Naive B cell (primary cell): ENCODE results near the gene USP17L26. TPM values are rescaled to one million over a fixed set of nuclear protein-coding genes. Genes with fewer than 3 reads are reported as not detected.
A peak's percentile ranks its signal among the peaks of the same experiment; 100 is the strongest.
"Not testable (repeated sequence)": the region's sequence is repeated elsewhere in the genome, so short reads cannot be mapped to it uniquely, and the experiment has no call there.

Experiments
- ATAC-seq, 2 donors: fragments of 150-1000 bp; cut with Tn5 transposase; 2 replicates each; pipeline ENCODE4 v1.10.0; 2021; ENCODE audit warnings: low read depth in 2 of 2, mild to moderate bottlenecking in 2 of 2, moderate library complexity in 2 of 2
- DNase-seq: peaks from one replicate; pipeline ENCODE4 v3.0.0; 2022
- H3K27ac Mint-ChIP-seq, 6 donors: one replicate each; pipeline ENCODE4 v1.8.0; 2020 to 2022; ENCODE audit warnings: mild to moderate bottlenecking in 6 of 6, mixed read lengths in 6 of 6, moderate library complexity in 5 of 6, inconsistent platforms in 2 of 6
- H3K27me3 Mint-ChIP-seq, 3 donors: one replicate each; pipeline ENCODE4 v1.8.0; 2021 to 2022; ENCODE audit warnings: mixed read lengths in 3 of 3, mild to moderate bottlenecking in 1 of 3
- H3K36me3 Mint-ChIP-seq, 2 donors: one replicate each; pipeline ENCODE4 v1.8.0; 2020 to 2022; ENCODE audit warnings: mixed read lengths in 2 of 2, inconsistent platforms in 1 of 2, mild to moderate bottlenecking in 1 of 2
- H3K4me1 Mint-ChIP-seq, 3 donors: one replicate each; pipeline ENCODE4 v1.8.0; 2020 to 2022; ENCODE audit warnings: mixed read lengths in 3 of 3, inconsistent platforms in 1 of 3, mild to moderate bottlenecking in 1 of 3, moderate library complexity in 1 of 3
- H3K4me3 Mint-ChIP-seq, 8 donors: one replicate each; pipeline ENCODE4 v1.8.0; 2020 to 2022; ENCODE audit warnings: mild to moderate bottlenecking in 8 of 8, mixed read lengths in 8 of 8, moderate library complexity in 8 of 8, inconsistent platforms in 2 of 8
- H3K9me3 Mint-ChIP-seq, 7 donors: one replicate each; pipeline ENCODE4 v1.8.0; 2020 to 2022; ENCODE audit warnings: mixed read lengths in 7 of 7, mild to moderate bottlenecking in 5 of 7, inconsistent platforms in 2 of 7, moderate library complexity in 1 of 7
- polyA plus RNA-seq, 6 donors: library from polyadenylated mRNA; unstranded; fragments of 300-500 nt; fragmentation: Illumina TruSeq; gene quantifications; one replicate each; pipeline ENCODE4 v1.2.3, GENCODE V29; 2021; ENCODE audit warnings: low read depth in 6 of 6

The USP17L26 gene
- not detected for polyA plus RNA-seq

GRCh38 chr4:9334358-9334757, at the start of gene USP17L26:
TSS of gene USP17L26 (plus strand) at chr4:9334658. CDS start at chr4:9334658, 0 bp downstream.
- not testable (repeated sequence) for H3K4me1 Mint-ChIP-seq, H3K36me3 Mint-ChIP-seq, ATAC-seq, H3K27me3 Mint-ChIP-seq, DNase-seq, H3K9me3 Mint-ChIP-seq, H3K4me3 Mint-ChIP-seq, H3K27ac Mint-ChIP-seq

GRCh38 chr4:9324191-9324590, 10.3 kb upstream of the USP17L26 start:
- not testable (repeated sequence) for H3K4me3 Mint-ChIP-seq, H3K27ac Mint-ChIP-seq, DNase-seq, H3K4me1 Mint-ChIP-seq, H3K9me3 Mint-ChIP-seq, H3K27me3 Mint-ChIP-seq, H3K36me3 Mint-ChIP-seq, ATAC-seq

DNA sequence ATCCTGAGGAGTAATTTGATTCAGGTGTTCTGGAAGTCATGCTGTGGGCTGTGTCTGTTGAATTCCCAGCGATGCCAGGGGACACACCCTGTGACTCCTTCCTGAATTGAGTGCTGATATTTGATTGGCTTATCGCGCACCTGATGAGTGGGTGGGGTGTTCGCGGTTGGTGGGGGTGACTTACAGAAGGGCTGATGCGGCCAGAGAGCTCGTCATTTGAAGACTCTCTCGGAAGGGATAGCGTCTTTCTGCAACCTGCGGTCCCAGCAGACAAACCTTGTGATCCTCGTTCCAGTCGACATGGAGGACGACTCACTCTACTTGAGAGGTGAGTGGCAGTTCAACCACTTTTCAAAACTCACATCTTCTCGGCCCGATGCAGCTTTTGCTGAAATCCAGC, 9.6 kb upstream of the USP17L26 start, which contains the start of gene USP17L24:
Gene USP17L24, plus strand, starts transcription at position 301 of the 400 bp plus-strand sequence. Its CDS starts 0 bp downstream, at position 301.
- H3K4me3 Mint-ChIP-seq, H3K36me3 Mint-ChIP-seq, H3K4me1 Mint-ChIP-seq, H3K27ac Mint-ChIP-seq, ATAC-seq, DNase-seq, H3K27me3 Mint-ChIP-seq, H3K9me3 Mint-ChIP-seq: not testable (repeated sequence)

DNA sequence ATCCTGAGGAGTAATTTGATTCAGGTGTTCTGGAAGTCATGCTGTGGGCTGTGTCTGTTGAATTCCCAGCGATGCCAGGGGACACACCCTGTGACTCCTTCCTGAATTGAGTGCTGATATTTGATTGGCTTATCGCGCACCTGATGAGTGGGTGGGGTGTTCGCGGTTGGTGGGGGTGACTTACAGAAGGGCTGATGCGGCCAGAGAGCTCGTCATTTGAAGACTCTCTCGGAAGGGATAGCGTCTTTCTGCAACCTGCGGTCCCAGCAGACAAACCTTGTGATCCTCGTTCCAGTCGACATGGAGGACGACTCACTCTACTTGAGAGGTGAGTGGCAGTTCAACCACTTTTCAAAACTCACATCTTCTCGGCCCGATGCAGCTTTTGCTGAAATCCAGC, 4.8 kb upstream of the USP17L26 start, which contains the start of gene USP17L25:
Gene USP17L25, plus strand, starts transcription at position 301 of the 400 bp plus-strand sequence. Its CDS starts 0 bp downstream, at position 301.
- not testable (repeated sequence) for H3K36me3 Mint-ChIP-seq, H3K27ac Mint-ChIP-seq, H3K4me1 Mint-ChIP-seq, H3K27me3 Mint-ChIP-seq, H3K4me3 Mint-ChIP-seq, ATAC-seq, DNase-seq, H3K9me3 Mint-ChIP-seq

DNA sequence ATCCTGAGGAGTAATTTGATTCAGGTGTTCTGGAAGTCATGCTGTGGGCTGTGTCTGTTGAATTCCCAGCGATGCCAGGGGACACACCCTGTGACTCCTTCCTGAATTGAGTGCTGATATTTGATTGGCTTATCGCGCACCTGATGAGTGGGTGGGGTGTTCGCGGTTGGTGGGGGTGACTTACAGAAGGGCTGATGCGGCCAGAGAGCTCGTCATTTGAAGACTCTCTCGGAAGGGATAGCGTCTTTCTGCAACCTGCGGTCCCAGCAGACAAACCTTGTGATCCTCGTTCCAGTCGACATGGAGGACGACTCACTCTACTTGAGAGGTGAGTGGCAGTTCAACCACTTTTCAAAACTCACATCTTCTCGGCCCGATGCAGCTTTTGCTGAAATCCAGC, 4.6 kb downstream of the USP17L26 start, which contains the start of gene USP17L5:
Gene USP17L5, plus strand, starts transcription at position 301 of the 400 bp plus-strand sequence. Its CDS starts 0 bp downstream, at position 301.
- not testable (repeated sequence) for H3K27ac Mint-ChIP-seq, H3K36me3 Mint-ChIP-seq, H3K27me3 Mint-ChIP-seq, H3K4me1 Mint-ChIP-seq, ATAC-seq, DNase-seq, H3K4me3 Mint-ChIP-seq, H3K9me3 Mint-ChIP-seq

GRCh38 chr4:9343848-9344247, 9.4 kb downstream of the USP17L26 start, which contains the start of gene USP17L27:
TSS of gene USP17L27 (plus strand) at chr4:9344148. CDS start at chr4:9344148, 0 bp downstream.
- H3K27me3 Mint-ChIP-seq, H3K4me3 Mint-ChIP-seq, H3K9me3 Mint-ChIP-seq, H3K27ac Mint-ChIP-seq, H3K36me3 Mint-ChIP-seq, H3K4me1 Mint-ChIP-seq, ATAC-seq, DNase-seq: not testable (repeated sequence)

GRCh38 chr4:9348593-9348992, 14.1 kb downstream of the USP17L26 start, which contains the start of gene USP17L28:
TSS of gene USP17L28 (plus strand) at chr4:9348893. CDS start at chr4:9348893, 0 bp downstream.
- H3K4me1 Mint-ChIP-seq, DNase-seq, H3K9me3 Mint-ChIP-seq, H3K27ac Mint-ChIP-seq, H3K4me3 Mint-ChIP-seq, ATAC-seq, H3K36me3 Mint-ChIP-seq, H3K27me3 Mint-ChIP-seq: not testable (repeated sequence)

DNA sequence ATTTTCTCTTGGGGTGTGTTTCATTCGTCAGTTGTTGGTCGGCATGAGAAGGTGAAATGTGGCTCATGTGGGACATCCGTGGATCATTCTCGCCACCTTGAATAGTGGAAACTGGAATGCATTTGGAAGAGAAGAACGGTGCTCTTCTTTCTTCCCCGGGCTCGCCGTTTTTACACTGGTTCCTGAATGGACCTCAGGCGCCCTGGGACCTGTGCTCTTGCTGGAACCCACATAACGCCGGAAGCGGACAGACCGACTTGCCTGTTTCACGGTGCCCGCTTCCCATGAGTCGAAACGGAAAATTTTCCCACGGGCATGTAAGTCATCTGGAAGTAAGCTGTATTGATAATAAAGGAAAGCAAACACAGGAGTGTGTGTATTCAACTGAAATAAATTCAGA, 16.4 kb downstream of the USP17L26 start:
- H3K27me3 Mint-ChIP-seq, H3K27ac Mint-ChIP-seq, H3K36me3 Mint-ChIP-seq, DNase-seq, H3K9me3 Mint-ChIP-seq, ATAC-seq, H3K4me1 Mint-ChIP-seq, H3K4me3 Mint-ChIP-seq: not testable (repeated sequence)

DNA sequence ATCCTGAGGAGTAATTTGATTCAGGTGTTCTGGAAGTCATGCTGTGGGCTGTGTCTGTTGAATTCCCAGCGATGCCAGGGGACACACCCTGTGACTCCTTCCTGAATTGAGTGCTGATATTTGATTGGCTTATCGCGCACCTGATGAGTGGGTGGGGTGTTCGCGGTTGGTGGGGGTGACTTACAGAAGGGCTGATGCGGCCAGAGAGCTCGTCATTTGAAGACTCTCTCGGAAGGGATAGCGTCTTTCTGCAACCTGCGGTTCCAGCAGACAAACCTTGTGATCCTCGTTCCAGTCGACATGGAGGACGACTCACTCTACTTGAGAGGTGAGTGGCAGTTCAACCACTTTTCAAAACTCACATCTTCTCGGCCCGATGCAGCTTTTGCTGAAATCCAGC, 18.9 kb downstream of the USP17L26 start, which contains the start of gene USP17L29:
Gene USP17L29, plus strand, starts transcription at position 301 of the 400 bp plus-strand sequence. Its CDS starts 0 bp downstream, at position 301.
- H3K36me3 Mint-ChIP-seq, H3K27ac Mint-ChIP-seq, DNase-seq, H3K4me1 Mint-ChIP-seq, ATAC-seq, H3K27me3 Mint-ChIP-seq, H3K4me3 Mint-ChIP-seq, H3K9me3 Mint-ChIP-seq: not testable (repeated sequence)

DNA sequence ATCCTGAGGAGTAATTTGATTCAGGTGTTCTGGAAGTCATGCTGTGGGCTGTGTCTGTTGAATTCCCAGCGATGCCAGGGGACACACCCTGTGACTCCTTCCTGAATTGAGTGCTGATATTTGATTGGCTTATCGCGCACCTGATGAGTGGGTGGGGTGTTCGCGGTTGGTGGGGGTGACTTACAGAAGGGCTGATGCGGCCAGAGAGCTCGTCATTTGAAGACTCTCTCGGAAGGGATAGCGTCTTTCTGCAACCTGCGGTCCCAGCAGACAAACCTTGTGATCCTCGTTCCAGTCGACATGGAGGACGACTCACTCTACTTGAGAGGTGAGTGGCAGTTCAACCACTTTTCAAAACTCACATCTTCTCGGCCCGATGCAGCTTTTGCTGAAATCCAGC, 28.4 kb downstream of the USP17L26 start, which contains the start of gene USP17L30:
Gene USP17L30, plus strand, starts transcription at position 301 of the 400 bp plus-strand sequence. Its CDS starts 0 bp downstream, at position 301.
- not testable (repeated sequence) for H3K4me1 Mint-ChIP-seq, H3K27me3 Mint-ChIP-seq, H3K27ac Mint-ChIP-seq, DNase-seq, H3K4me3 Mint-ChIP-seq, ATAC-seq, H3K9me3 Mint-ChIP-seq, H3K36me3 Mint-ChIP-seq

DNA sequence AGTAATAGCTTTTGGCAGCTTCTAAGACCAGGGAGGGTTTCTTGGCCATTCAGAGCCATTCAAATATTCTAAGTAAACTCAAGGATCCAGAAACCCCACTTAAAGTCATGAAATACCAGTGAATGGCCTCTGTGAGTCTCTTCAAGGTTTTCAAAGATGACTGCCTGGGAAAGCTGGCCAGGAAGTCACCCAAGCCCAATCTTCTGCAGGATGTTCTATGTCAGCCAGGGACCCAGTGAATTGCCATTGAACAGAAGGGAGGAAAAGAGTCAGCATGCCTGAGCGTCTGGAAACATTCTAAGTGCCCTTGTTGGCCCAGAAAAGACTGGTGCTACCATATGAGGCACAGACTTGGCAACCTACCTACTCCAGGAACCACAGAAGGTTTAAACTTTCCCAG, 45.4 kb downstream of the USP17L26 start:
- H3K9me3 Mint-ChIP-seq, H3K36me3 Mint-ChIP-seq, H3K4me1 Mint-ChIP-seq, ATAC-seq, H3K27me3 Mint-ChIP-seq, DNase-seq: not testable (repeated sequence)
- peak overlapping the region in 1 of 6 donors; percentile 21 for H3K27ac Mint-ChIP-seq
- H3K4me3 Mint-ChIP-seq = peak overlapping the region in 1 of 8 donors; percentile 15

- not testable (repeated sequence) for H3K27ac Mint-ChIP-seq, H3K4me1 Mint-ChIP-seq, H3K36me3 Mint-ChIP-seq, H3K27me3 Mint-ChIP-seq, H3K9me3 Mint-ChIP-seq, ATAC-seq
- H3K4me3 Mint-ChIP-seq = peak overlapping the region in 4 of 8 donors; percentile 29 to 74 (median 53)
- DNase-seq = peak; percentile 38
These were observed 46.6 kb downstream of the USP17L26 start for GRCh38 chr4:9381012-9381534.

GRCh38 chr4:9384126-9384525, 49.7 kb downstream of the USP17L26 start:
- no peak for ATAC-seq
- DNase-seq = no peak
- Mint-ChIP-seq H3K36me3 (no peaks in the 10 kb centered on the region), H3K27me3 (no peaks in the 10 kb centered on the region), H3K4me3 (no peak overlapping the region), H3K9me3 (no peaks in the 10 kb centered on the region), H3K27ac (no peak overlapping the region), H3K4me1 (peaks cover 0 to 2% (median 0%) of the 10 kb centered on the region in 3 donors)
